ENCODE data around the gene OR10T2. TPM values are rescaled to one million over a fixed set of nuclear protein-coding genes. Genes with fewer than 3 reads are reported as not detected.

Gene OR10T2, protein sequence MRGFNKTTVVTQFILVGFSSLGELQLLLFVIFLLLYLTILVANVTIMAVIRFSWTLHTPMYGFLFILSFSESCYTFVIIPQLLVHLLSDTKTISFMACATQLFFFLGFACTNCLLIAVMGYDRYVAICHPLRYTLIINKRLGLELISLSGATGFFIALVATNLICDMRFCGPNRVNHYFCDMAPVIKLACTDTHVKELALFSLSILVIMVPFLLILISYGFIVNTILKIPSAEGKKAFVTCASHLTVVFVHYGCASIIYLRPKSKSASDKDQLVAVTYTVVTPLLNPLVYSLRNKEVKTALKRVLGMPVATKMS
- not detected in 5 replicates for total RNA-seq (2022; extraction: Qiagen RNA extraction; ENCODE audit: low read depth)

DNA sequence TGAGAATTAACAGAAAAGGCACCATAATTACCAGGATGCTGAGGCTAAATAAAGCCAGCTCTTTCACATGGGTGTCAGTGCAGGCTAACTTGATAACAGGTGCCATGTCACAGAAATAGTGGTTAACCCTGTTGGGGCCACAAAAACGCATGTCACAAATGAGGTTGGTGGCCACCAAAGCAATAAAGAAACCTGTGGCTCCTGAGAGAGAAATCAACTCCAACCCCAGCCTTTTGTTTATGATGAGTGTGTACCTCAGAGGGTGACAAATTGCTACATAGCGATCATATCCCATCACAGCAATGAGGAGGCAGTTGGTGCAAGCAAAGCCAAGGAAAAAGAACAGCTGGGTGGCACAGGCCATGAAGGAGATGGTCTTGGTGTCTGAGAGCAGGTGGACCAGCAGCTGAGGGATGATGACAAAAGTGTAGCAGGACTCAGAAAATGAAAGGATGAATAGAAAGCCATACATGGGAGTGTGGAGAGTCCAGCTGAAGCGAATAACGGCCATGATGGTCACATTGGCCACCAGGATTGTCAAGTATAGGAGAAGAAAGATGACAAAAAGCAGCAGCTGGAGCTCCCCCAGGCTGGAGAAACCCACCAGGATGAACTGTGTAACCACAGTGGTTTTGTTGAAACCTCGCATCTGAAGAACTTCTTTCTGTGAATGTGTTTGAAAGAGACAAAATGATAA, at the start of gene OR10T2:
OR10T2 (minus strand) TSS at position 649 of the 697 bp plus-strand sequence; CDS start at position 649, 0 bp downstream.

DNA sequence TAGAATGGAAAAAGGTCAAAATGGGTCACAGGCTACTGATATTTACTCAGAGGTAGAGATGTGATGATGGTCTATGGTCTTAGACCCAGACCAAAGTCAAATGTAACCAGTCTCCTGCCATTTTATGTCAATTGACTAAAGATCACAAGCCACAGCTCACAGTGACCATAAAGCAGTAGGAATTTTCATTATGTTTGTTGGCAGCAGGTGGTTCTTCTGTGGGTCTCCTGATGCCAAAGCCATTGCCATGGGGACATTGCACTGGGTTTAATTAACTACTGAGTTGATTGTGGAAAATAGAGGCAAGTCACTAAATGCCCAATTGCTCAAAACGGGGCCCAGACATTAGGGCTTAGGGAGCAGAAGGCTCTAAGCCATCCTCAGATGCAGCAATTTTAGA, 26.9 kb upstream of the OR10T2 start, which contains the start of gene OR10K2:
OR10K2 (minus strand) TSS at position 101 of the 400 bp plus-strand sequence. CDS start 5,371 bp downstream, outside the sequence.

DNA sequence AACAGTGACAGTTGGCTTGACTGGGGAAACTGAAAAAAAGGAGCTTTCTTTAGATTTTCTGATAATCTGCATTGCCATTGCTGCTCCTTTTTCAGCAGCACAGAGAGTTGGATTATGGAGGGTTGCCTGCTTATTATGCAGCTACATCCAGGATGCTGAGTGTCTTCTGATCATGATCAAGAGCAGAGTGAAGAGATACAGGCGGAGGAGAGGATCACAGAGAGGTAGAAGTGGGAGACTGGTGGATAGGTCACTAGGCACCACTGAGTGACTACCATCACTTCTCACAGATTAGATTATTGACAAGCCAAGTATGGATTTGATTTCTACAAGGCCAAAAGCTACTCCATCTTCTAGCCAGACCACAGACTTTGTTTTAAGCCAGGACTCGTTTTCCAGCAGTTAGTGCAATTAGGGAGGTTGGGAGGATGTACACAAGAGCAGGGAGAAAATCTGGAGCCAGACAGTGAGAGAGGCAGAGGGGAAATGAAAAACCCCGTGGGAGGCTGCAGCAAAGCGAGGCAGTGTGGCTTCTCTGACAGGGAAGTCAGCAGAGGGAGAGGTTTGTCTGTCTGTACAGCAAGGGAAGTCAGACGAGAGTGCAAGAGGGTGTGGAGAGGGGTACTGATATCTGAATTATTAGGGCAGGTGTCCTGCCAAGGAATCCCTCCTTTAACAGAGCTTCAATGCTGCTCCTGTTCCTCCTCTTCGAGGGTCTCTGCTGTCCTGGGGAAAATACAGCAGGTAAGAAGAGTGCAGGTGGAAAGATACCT, 45.8 kb downstream of the OR10T2 start, which contains the start of gene CD1E:
CD1E (plus strand) TSS at position 592 of the 773 bp plus-strand sequence; CDS start at position 687, 95 bp downstream.

Other genes starting within 250 kb of the OR10T2 start
- gene CD1D, start 218.6 kb downstream of the OR10T2 start, total RNA-seq (2022; extraction: Qiagen RNA extraction; ENCODE audit: low read depth) = 0.06 to 0.14 TPM in 2 of 5 replicates, not detected in the others
- not detected in 5 replicates for gene CD1A, start 145.0 kb downstream of the OR10T2 start, total RNA-seq (2022; extraction: Qiagen RNA extraction; ENCODE audit: low read depth)
- gene CD1C, start 109.5 kb downstream of the OR10T2 start, total RNA-seq (2022; extraction: Qiagen RNA extraction; ENCODE audit: low read depth) = not detected in 5 replicates
- not detected in 5 replicates for gene CD1B, start 67.9 kb downstream of the OR10T2 start, total RNA-seq (2022; extraction: Qiagen RNA extraction; ENCODE audit: low read depth)
- gene CD1E, start 45.6 kb downstream of the OR10T2 start, total RNA-seq (2022; extraction: Qiagen RNA extraction; ENCODE audit: low read depth) = not detected in 5 replicates
- gene OR10K2, start 26.8 kb upstream of the OR10T2 start, total RNA-seq (2022; extraction: Qiagen RNA extraction; ENCODE audit: low read depth) = not detected in 5 replicates
- gene OR10K1, start 62.4 kb upstream of the OR10T2 start, total RNA-seq (2022; extraction: Qiagen RNA extraction; ENCODE audit: low read depth) = not detected in 5 replicates
- gene OR10R2, start 72.8 kb upstream of the OR10T2 start, total RNA-seq (2022; extraction: Qiagen RNA extraction; ENCODE audit: low read depth) = not detected in 5 replicates
- not detected in 5 replicates for gene OR6Y1, start 154.9 kb upstream of the OR10T2 start, total RNA-seq (2022; extraction: Qiagen RNA extraction; ENCODE audit: low read depth)
- gene OR6P1, start 171.1 kb upstream of the OR10T2 start, total RNA-seq (2022; extraction: Qiagen RNA extraction; ENCODE audit: low read depth) = not detected in 5 replicates
- gene OR10X1, start 180.4 kb upstream of the OR10T2 start, total RNA-seq (2022; extraction: Qiagen RNA extraction; ENCODE audit: low read depth) = not detected in 5 replicates
- not detected in 5 replicates for gene OR10Z1, start 205.8 kb upstream of the OR10T2 start, total RNA-seq (2022; extraction: Qiagen RNA extraction; ENCODE audit: low read depth)

Data from A549 treated with ZK216348 at 1 μM for 4 hours (cell line).